Trophoblast cell (in vitro differentiated cells and primary cell): ENCODE measurements around the gene ZNF775.
A peak's percentile ranks its signal among the peaks of the same experiment; 100 is the strongest.

Source experiments
- DNase-seq, 2 donors: peaks; one replicate each; pipeline ENCODE4 v3.0.0-alpha.2; 2016
- H2AFZ ChIP-seq: 2 replicates; pipeline ENCODE4 v1.6.1; 2013; ENCODE audit warnings: low read length, moderate library complexity, mild to moderate bottlenecking; ENCODE audit not compliant: insufficient read depth, poor library complexity
- H2AK5ac ChIP-seq: 2 replicates; pipeline ENCODE4 v1.6.1; 2013; ENCODE audit warnings: mild to moderate bottlenecking, low read length
- H2BK120ac ChIP-seq: 2 replicates; pipeline ENCODE4 v1.6.1; 2013; ENCODE audit warnings: low read length, mild to moderate bottlenecking, moderate library complexity; ENCODE audit not compliant: insufficient read depth, poor library complexity
- H2BK12ac ChIP-seq: 2 replicates; pipeline ENCODE4 v1.6.1; 2013; ENCODE audit warnings: mild to moderate bottlenecking, low read length, moderate library complexity
- H2BK5ac ChIP-seq: 2 replicates; pipeline ENCODE4 v1.6.1; 2013; ENCODE audit warnings: low read length, low read depth, moderate library complexity, mild to moderate bottlenecking; ENCODE audit not compliant: poor library complexity
- H3K14ac ChIP-seq: 2 replicates; pipeline ENCODE4 v1.6.1; 2013; ENCODE audit warnings: mild to moderate bottlenecking, low read length
- H3K18ac ChIP-seq: 2 replicates; pipeline ENCODE4 v1.6.1; 2013; ENCODE audit warnings: mild to moderate bottlenecking, low read length
- H3K23ac ChIP-seq: 2 replicates; pipeline ENCODE4 v1.6.1; 2013; ENCODE audit warnings: low read length
- H3K27ac ChIP-seq: 2 replicates; pipeline ENCODE4 v1.5.1; 2013; ENCODE audit warnings: low read depth, mild to moderate bottlenecking, inconsistent platforms, low read length, moderate library complexity
- H3K27me3 ChIP-seq: 2 replicates; pipeline ENCODE4 v1.6.1; 2013; ENCODE audit warnings: inconsistent platforms, mild to moderate bottlenecking, low read length, moderate library complexity; ENCODE audit not compliant: insufficient read depth
- H3K36me3 ChIP-seq, 2 experiments: 1 replicate in 1 of 2; 2 replicates in 1 of 2; pipeline ENCODE4 v1.6.1; 2013; ENCODE audit warnings: low read length in 2 of 2, mild to moderate bottlenecking in 2 of 2, moderate library complexity in 1 of 2; ENCODE audit not compliant: insufficient read depth in 2 of 2, control insufficient read depth in 1 of 2
- H3K4ac ChIP-seq: 2 replicates; pipeline ENCODE4 v1.6.1; 2013; ENCODE audit warnings: low read depth, mild to moderate bottlenecking, low read length, moderate library complexity
- H3K4me1 ChIP-seq, 2 experiments: 1 replicate in 1 of 2; 2 replicates in 1 of 2; pipeline ENCODE4 v1.6.1; 2013; ENCODE audit warnings: low read length in 2 of 2, mild to moderate bottlenecking in 2 of 2, moderate library complexity in 1 of 2; ENCODE audit not compliant: insufficient read depth in 2 of 2, control insufficient read depth in 1 of 2
- H3K4me2 ChIP-seq: 2 replicates; pipeline ENCODE4 v1.6.1; 2013; ENCODE audit warnings: inconsistent platforms, mild to moderate bottlenecking, low read length, moderate library complexity
- H3K4me3 ChIP-seq: 2 replicates; pipeline ENCODE4 v1.5.1; 2013; ENCODE audit warnings: mild to moderate bottlenecking, low read depth, low read length, inconsistent platforms
- H3K79me1 ChIP-seq: one replicate; pipeline ENCODE4 v1.6.1; 2013; ENCODE audit warnings: low read length
- H3K79me2 ChIP-seq: 2 replicates; pipeline ENCODE4 v1.6.1; 2013; ENCODE audit warnings: low read length, mild to moderate bottlenecking; ENCODE audit not compliant: control insufficient read depth, insufficient read depth, poor library complexity
- H3K9ac ChIP-seq: 2 replicates; pipeline ENCODE4 v1.6.1; 2013; ENCODE audit warnings: mild to moderate bottlenecking, low read length
- H3K9me3 ChIP-seq: 2 replicates; pipeline ENCODE4 v1.6.1; 2013; ENCODE audit warnings: low read depth, mild to moderate bottlenecking, control low read depth, inconsistent platforms, low read length; ENCODE audit not compliant: insufficient read depth
- H4K12ac ChIP-seq: 2 replicates; pipeline ENCODE4 v1.6.1; 2013; ENCODE audit warnings: low read depth, mild to moderate bottlenecking, low read length, moderate library complexity
- H4K8ac ChIP-seq: 2 replicates; pipeline ENCODE4 v1.6.1; 2013; ENCODE audit warnings: low read depth, mild to moderate bottlenecking, low read length, moderate library complexity
- H4K91ac ChIP-seq: one replicate; pipeline ENCODE4 v1.6.1; 2013; ENCODE audit warnings: low read depth, mild to moderate bottlenecking, low read length, moderate library complexity
- WGBS: extraction: QIAGEN DNeasy Blood & Tissue Kit; methylation state at CpG from one replicate; pipeline ENCODE4 v1.1.7; 2013; ENCODE audit warnings: missing lambda C conversion rate; ENCODE audit not compliant: insufficient read length, insufficient coverage; ENCODE audit errors: extremely low coverage; 5-methylcytosine and 5-hydroxymethylcytosine counted together

Gene ZNF775

DNA sequence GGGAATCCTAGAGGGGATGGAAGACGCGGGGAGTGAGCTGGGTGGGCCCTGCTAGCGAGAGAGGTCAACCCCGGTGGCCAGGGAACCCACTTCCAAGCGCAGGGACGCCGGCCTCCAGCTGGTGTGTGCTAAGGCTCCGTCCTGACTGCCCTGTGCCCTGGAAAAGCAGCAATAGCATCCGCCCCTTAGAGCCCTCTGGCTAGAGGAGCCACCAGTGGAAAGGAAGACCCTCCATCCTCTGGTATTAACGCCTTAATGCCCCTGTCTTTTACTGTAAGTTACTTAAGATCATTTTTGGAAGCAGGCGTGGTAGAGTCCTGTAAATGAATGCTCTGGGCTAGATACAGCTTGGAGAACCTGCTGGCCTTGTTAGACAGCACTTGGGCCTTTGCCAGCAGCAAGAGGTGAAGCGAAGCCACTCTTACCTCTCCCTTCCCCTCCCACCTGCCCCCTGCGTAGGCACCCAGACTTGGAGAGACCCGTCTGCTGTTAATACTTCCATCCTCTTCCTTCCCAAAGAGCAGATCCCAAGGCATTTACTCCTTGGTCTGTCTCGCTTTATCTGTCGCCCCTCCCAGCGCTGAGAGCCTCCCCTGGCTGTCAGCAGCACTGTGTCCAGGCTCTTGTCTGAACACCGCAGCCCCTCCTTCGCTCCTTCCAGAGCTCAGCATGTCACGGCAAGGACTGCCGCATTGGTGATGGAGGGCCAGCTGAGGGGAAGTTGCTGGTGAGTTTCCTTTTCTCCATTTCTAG lies 5.9 kb upstream of the ZNF775 start:
- Histone ChIP-seq H4K91ac (peak overlapping the region; percentile 98), H3K4me2 (peak overlapping the region; percentile 7), H3K36me3 (peaks cover 35 to 37% of the 10 kb centered on the region in 2 experiments), H2BK120ac (peak overlapping the region; percentile 83), H4K8ac (peak overlapping the region; percentile 90), H2AFZ (peak overlapping the region; percentile 46), H2BK12ac (peak overlapping the region; percentile 89), H3K4me3 (no peak overlapping the region), H3K4ac (peak overlapping the region; percentile 100), H3K79me2 (peaks cover 52% of the 10 kb centered on the region), H3K4me1 (peaks cover 54 to 63% of the 10 kb centered on the region in 2 experiments), H3K14ac (peak overlapping the region; percentile 92), H3K9ac (no peak overlapping the region), H2AK5ac (peak overlapping the region; percentile 95), H4K12ac (peak overlapping the region; percentile 59), H3K79me1 (peaks cover 71% of the 10 kb centered on the region), H3K27ac (peak overlapping the region; percentile 100), H3K9me3 (no peaks in the 10 kb centered on the region), H3K23ac (no peak overlapping the region), H3K18ac (peak overlapping the region; percentile 95), H3K27me3 (no peaks in the 10 kb centered on the region), H2BK5ac (peak overlapping the region; percentile 99)
- DNase-seq = peak in 1 of 2 donors; percentile 43
- WGBS = no CpG with 5 or more reads among the region's 21 CpGs

DNA sequence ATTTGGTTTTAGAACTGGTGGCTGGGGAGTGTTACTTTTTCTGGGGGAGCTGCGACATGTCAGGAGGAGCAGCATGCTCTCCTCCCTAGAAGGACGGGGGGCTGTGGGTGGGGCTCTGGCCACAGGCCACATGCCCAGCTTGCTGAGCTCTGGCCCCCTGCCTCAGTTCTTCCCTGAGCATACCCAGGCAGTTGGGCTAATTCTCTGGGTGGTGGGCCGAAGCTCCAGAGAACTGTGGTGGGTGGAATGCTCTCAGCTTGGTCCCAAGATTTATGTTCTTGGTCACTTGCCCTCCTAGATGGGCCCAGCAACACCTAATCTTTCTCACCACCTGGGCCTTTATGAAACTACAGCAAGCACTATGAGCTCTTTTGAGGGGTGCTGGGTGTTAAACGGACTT lies 5.1 kb upstream of the ZNF775 start:
- H3K4me3 ChIP-seq = no peak overlapping the region
- H3K27me3 ChIP-seq = no peaks in the 10 kb centered on the region
- peak overlapping the region; percentile 67 for H3K9ac ChIP-seq
- peaks cover 49% of the 10 kb centered on the region for H3K79me2 ChIP-seq
- WGBS = no CpG with 5 or more reads among the region's 4 CpGs
- H4K12ac ChIP-seq = peak overlapping the region; percentile 93
- peaks cover 56 to 66% of the 10 kb centered on the region in 2 experiments for H3K4me1 ChIP-seq
- peak overlapping the region; percentile 92 for H3K18ac ChIP-seq
- peak overlapping the region; percentile 100 for H2BK120ac ChIP-seq
- H3K79me1 ChIP-seq = peaks cover 69% of the 10 kb centered on the region
- DNase-seq = no peak
- H2AK5ac ChIP-seq = peak overlapping the region; percentile 99
- peak overlapping the region; percentile 95 for H4K8ac ChIP-seq
- no peaks in the 10 kb centered on the region for H3K9me3 ChIP-seq
- H3K4me2 ChIP-seq = peak overlapping the region; percentile 50
- H4K91ac ChIP-seq = peak overlapping the region; percentile 100
- H2BK5ac ChIP-seq = peak overlapping the region; percentile 99
- H3K23ac ChIP-seq = no peak overlapping the region
- peak overlapping the region; percentile 61 for H2BK12ac ChIP-seq
- peak overlapping the region; percentile 6 for H2AFZ ChIP-seq
- peak overlapping the region; percentile 99 for H3K4ac ChIP-seq
- H3K14ac ChIP-seq = peak overlapping the region; percentile 99
- H3K27ac ChIP-seq = peak overlapping the region; percentile 100
- H3K36me3 ChIP-seq = peaks cover 35 to 37% of the 10 kb centered on the region in 2 experiments

DNA sequence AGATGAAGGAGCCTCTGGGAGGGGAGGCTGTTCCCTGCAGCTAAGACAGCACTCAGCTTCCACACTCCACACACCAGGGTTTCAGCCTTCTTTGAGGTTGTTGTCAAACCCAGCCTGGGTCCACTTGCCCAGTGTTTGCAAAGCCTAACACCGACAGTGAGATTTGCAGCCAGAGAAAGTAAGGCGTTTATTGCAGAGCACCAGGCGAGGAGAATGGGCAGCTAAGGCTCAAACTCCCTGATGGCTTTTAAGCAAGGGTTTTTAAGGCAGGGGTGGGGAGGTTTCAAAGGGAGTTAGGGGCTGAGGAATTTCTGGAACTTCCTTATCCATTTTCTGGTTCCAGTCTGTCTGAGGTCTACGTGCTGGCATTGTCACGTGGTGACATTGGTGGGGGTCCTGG lies 4.7 kb upstream of the ZNF775 start:
- DNase-seq = peak in 1 of 2 donors; percentile 69
- Histone ChIP-seq H3K27me3 (no peaks in the 10 kb centered on the region), H4K12ac (peak overlapping the region; percentile 93), H3K4ac (peak overlapping the region; percentile 99), H2BK120ac (peak overlapping the region; percentile 100), H3K79me2 (peaks cover 45% of the 10 kb centered on the region), H3K9ac (peak overlapping the region; percentile 62), H2AFZ (peak overlapping the region; percentile 6), H3K9me3 (no peaks in the 10 kb centered on the region), H3K18ac (peak overlapping the region; percentile 92), H3K4me3 (no peak overlapping the region), H2BK5ac (peak overlapping the region; percentile 99), H3K4me1 (peaks cover 56 to 66% of the 10 kb centered on the region in 2 experiments), H3K27ac (peak overlapping the region; percentile 100), H2AK5ac (peak overlapping the region; percentile 99), H4K91ac (peak overlapping the region; percentile 100), H2BK12ac (peak overlapping the region; percentile 61), H3K23ac (no peak overlapping the region), H3K14ac (peak overlapping the region; percentile 99), H3K79me1 (peaks cover 68% of the 10 kb centered on the region), H4K8ac (peak overlapping the region; percentile 95), H3K36me3 (peaks cover 35 to 36% of the 10 kb centered on the region in 2 experiments), H3K4me2 (peak overlapping the region; percentile 50)
- no CpG with 5 or more reads among the region's 5 CpGs for WGBS

DNA sequence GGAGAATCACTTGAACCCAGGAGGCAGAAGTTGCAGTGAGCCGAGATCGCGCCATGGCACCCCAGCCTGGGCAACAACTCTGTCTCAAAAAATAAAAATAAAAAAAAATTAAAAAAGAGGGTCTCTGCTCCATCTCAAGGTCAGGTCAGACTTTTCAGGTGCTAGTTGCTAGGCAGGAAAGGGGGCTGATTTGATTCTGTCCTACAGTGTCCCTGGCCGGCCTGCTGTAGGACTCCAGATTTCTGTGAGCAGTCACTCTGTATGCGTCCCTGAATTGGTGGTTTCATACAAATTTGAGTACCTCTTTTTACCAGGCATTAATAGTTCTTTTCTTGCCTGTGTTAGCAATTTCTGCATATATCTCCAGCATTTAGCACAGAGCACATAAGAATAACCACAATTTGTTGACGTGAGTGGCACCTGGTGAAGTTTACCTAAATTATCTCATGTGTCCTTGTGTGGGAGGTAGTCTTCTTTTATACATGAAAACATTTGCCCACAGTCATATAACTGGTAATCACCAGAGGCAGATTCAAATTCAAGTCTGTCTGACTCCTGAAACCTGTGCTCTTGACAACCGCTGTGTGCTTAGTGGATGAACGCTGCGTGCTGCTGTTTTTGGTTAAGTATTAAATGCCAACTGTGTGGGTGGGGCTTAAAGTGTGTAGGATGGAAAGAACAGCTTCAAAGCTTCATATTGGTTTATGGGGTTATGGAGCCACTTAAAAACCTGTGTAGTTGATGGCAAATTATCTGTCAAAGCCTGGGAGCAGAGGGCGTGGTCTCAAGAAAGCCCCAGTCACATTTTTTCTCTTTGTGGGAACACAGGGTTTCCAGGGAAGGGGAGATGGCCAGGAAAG lies 3.2 kb upstream of the ZNF775 start:
- no peak for DNase-seq
- H4K12ac ChIP-seq = no peak overlapping the region
- peak overlapping the region; percentile 85 for H4K8ac ChIP-seq
- H3K79me1 ChIP-seq = peaks cover 59% of the 10 kb centered on the region
- no peak overlapping the region for H3K14ac ChIP-seq
- peaks cover 49 to 60% of the 10 kb centered on the region in 2 experiments for H3K4me1 ChIP-seq
- H3K4ac ChIP-seq = peak overlapping the region; percentile 22
- WGBS = no CpG with 5 or more reads among the region's 10 CpGs
- peak overlapping the region; percentile 98 for H2BK12ac ChIP-seq
- H3K23ac ChIP-seq = no peak overlapping the region
- H3K27me3 ChIP-seq = no peaks in the 10 kb centered on the region
- H4K91ac ChIP-seq = peak overlapping the region; percentile 97
- peaks cover 22 to 25% of the 10 kb centered on the region in 2 experiments for H3K36me3 ChIP-seq
- H3K27ac ChIP-seq = peak overlapping the region; percentile 80
- no peak overlapping the region for H3K9ac ChIP-seq
- no peaks in the 10 kb centered on the region for H3K9me3 ChIP-seq
- no peak overlapping the region for H3K4me3 ChIP-seq
- peak overlapping the region; percentile 90 for H2BK5ac ChIP-seq
- peak overlapping the region; percentile 95 for H3K18ac ChIP-seq
- peak overlapping the region; percentile 88 for H2BK120ac ChIP-seq
- peak overlapping the region; percentile 80 for H2AK5ac ChIP-seq
- no peak overlapping the region for H2AFZ ChIP-seq
- H3K4me2 ChIP-seq = no peak overlapping the region
- peaks cover 38% of the 10 kb centered on the region for H3K79me2 ChIP-seq
